NCI-H510A treated with DMSO at 0.1 percent for 48 hours (cell line): ENCODE data around the gene TOGARAM2.
"Not testable (repeated sequence)": the region's sequence is repeated elsewhere in the genome, so short reads cannot be mapped to it uniquely, and the experiment has no call there.

Experiments used
- DNase-seq: peaks from one replicate; lab custom pipeline; 2025; lab: John Stamatoyannopoulos, UW

TOGARAM2 gene

GRCh38 chr2:29073933-29074332 lies 92.8 kb downstream of the TOGARAM2 start:
- no peak for DNase-seq

DNA sequence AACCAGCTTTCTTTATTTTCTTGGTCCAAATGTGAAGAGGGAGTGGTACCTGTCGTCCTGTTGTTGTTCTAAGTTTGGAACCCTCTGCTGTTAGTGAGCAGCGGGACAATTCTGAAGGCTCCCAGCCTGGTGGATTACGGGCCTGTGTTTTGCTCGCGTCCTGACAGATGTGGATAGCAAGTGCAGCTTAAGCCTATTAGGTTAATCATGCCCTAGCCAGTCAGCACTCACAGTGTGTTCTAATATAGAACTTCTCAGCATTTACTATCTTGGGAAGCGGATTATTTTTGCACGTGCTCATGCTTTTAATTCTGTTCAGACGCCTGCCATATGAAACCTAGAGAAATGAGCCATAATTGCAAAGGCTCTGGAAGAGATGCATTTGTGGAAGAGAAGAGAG lies 93.3 kb downstream of the TOGARAM2 start, which contains the start of gene PCARE:
Gene PCARE (minus strand): TSS at position 113 of the 400 bp plus-strand sequence. CDS start 262 bp downstream, outside the sequence.
- no peak for DNase-seq

DNA sequence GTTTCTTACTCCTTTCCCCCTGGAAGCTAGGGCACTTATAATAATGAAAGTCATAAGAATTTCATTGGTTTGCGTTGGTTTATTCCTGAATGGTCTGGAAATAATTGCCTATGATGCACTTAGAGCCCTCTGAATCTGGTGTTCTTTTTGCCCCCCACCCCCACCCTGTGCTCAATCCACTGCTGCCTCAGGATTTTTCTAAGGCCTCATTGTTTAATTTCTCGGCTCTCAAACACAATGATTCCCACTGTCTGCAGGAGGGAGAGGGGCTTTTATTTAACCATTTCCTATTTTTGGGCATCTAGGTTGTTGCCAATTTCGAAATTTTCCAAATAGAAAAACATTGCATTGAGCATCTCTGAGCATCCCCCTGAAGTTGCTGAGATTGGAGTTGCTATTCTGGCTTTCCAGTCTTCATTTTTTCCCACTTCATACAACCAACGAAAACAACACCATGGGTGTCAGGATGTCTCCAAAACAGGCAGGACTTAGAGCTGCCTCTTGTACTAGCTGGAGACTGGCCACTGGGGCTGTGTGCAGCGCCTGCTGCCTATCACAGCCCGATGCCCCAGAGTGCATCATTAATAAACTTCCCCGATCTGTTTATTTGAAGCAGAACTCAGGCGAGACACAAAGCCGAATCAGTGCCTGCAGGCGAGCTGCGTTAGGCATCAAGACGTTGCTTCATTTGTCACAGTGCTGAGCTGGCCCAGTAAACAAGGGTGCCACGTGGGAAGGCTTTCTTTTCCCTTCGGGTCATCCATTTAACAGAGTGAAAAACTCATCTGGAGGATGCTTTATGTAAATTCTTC lies 95.0 kb downstream of the TOGARAM2 start:
- no peak for DNase-seq

GRCh38 chr2:29079887-29080286 lies 98.8 kb downstream of the TOGARAM2 start:
- no peak for DNase-seq

GRCh38 chr2:29080886-29081743 lies 100.0 kb downstream of the TOGARAM2 start:
- DNase-seq: no peak

- no peak for DNase-seq
Measured at GRCh38 chr2:29082804-29083495, 101.9 kb downstream of the TOGARAM2 start.

DNA sequence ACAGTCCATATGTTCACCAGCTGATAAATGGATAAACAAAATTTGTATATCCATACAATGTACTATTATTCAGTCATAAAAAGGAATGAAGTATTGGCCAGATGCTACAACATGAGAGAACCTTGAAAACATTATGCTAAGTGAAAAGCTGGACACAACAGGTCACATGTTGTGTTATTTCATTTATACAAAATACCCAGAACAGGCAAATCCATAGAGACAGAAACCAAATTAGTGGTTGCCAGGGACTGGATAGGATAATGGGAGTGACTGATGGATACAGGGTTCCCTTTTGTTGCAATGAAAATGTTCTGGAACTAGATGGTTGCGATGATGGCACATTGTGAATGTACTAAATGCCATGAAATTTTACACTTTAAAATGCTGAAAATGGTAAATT lies 103.5 kb downstream of the TOGARAM2 start:
- DNase-seq: no peak

DNA sequence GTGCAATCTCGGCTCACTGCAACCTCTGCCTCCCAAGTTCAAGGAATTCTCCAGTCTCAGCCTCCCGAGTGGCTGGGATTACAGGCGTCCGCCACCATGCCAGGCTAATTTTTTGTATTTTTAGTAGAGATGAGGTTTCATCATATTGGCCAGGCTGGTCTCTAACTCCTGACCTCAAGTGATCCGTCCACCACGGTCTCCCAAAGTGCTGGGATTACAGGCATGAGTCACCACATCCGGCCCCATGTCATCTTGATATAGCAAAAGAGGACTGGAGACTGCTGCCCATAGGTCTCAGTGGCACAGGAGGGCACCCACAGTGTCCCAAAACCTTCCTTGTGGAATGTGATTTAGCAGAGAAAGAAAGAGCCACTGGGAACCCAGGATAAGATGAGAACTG lies 109.2 kb downstream of the TOGARAM2 start:
- DNase-seq: not testable (repeated sequence)

DNA sequence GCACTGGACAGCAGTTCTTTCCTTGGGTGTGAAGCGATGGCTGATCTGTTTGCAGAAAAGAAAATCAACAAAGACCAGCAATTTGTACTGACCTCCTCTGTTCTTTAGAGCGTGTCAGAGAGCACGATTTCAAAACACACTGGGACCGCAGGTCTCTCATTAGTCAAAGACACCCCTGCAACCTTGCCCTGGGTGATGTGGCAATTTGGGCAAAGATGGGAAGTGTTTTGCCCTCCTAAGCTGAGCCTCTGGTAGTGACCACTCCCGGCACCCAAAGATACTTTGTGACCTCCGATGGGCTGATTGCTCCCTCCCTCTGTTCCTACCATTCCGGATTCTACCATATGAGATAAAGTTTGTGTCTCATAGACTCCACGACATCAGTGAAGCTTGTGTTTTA lies 115.9 kb downstream of the TOGARAM2 start:
- DNase-seq: no peak

DNA sequence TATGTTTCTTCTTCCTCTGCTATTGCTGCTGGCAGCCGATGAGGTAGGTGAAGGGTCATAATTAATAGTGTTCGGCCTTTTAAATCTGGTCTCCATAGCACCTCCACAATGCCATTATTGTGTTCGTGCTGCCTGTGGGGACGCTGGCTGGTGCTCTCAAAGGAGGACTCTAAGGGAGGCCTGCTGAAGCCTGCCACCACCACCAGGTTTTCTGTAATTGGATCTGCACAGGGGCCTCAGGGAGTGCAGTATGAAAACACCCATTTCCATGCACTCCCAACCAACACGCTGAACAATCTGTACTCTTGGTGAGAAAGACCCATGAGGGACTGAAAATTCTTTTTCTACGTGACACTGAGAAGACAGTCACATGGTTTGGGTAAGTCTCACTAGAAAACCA lies 116.5 kb downstream of the TOGARAM2 start:
- no peak for DNase-seq

DNA sequence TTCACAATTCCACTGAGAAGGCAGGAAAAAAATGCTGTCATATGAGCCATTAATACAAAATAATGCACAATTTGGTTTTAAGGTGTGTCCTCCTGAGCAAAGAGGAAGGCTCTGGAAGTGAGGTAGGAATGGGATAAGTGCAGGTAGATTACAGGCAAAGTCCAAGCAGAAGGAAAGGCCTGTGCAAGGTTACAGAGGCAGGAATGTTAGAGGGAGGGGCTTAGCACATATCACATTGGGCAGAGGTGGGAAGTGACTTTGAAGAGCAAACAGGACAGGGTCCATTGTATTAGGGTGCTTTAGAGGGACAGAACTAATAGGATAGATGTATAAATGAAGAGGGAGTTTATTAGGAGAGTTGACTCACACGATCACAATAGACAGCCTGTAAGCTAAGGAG lies 119.5 kb downstream of the TOGARAM2 start:
- DNase-seq: no peak
